Effector memory CD4-positive, alpha-beta T cell (primary cell): Measurements from ENCODE around the gene CALML3.

Source experiments
- DNase-seq, 3 donors: peaks; one replicate each; pipeline ENCODE4 v3.0.0-alpha.2; 2020
- H3K27ac ChIP-seq: 2 replicates; pipeline ENCODE4 v1.7.0; 2013; ENCODE audit warnings: mild to moderate bottlenecking, low read length, moderate library complexity; ENCODE audit not compliant: insufficient read depth, poor library complexity, severe bottlenecking
- H3K27me3 ChIP-seq: replicated peaks from 2 replicates; pipeline ENCODE4 v1.7.0; 2013; ENCODE audit warnings: mild to moderate bottlenecking, low read length; ENCODE audit not compliant: insufficient read depth, control insufficient read depth, poor library complexity, severe bottlenecking
- H3K36me3 ChIP-seq: 2 replicates; pipeline ENCODE4 v1.7.0; 2013; ENCODE audit warnings: mild to moderate bottlenecking, low read length, moderate library complexity; ENCODE audit not compliant: control insufficient read depth, insufficient read depth
- H3K4me1 ChIP-seq: 2 replicates; pipeline ENCODE4 v1.7.0; 2013; ENCODE audit warnings: low read length, mild to moderate bottlenecking; ENCODE audit not compliant: control insufficient read depth, insufficient read depth, poor library complexity, severe bottlenecking
- H3K4me3 ChIP-seq: 2 replicates; pipeline ENCODE4 v1.7.0; 2013; ENCODE audit warnings: low read length, low read depth, mild to moderate bottlenecking; ENCODE audit not compliant: insufficient read depth, poor library complexity, severe bottlenecking
- H3K9me3 ChIP-seq: 2 replicates; pipeline ENCODE4 v1.7.0; 2013; ENCODE audit warnings: mild to moderate bottlenecking, low read length, moderate library complexity; ENCODE audit not compliant: control insufficient read depth

CALML3 gene

GRCh38 chr10:5543623-5544022 lies 18.9 kb downstream of the CALML3 start:
- DNase-seq = no peak
- Histone ChIP-seq H3K36me3 (no peaks in the 10 kb centered on the region), H3K4me3 (no peak overlapping the region), H3K27me3 (no peaks in the 10 kb centered on the region), H3K9me3 (no peaks in the 10 kb centered on the region), H3K4me1 (no peaks in the 10 kb centered on the region), H3K27ac (no peak overlapping the region)

- no peaks in the 10 kb centered on the region for H3K36me3 ChIP-seq
- no peaks in the 10 kb centered on the region for H3K9me3 ChIP-seq
- H3K27me3 ChIP-seq = no peaks in the 10 kb centered on the region
- H3K4me3 ChIP-seq = no peak overlapping the region
- H3K4me1 ChIP-seq = no peaks in the 10 kb centered on the region
- H3K27ac ChIP-seq = no peak overlapping the region
- no peak for DNase-seq
Observed at GRCh38 chr10:5544216-5544805, 19.6 kb downstream of the CALML3 start.

GRCh38 chr10:5545011-5545410 lies 20.2 kb downstream of the CALML3 start:
- Histone ChIP-seq H3K27me3 (no peaks in the 10 kb centered on the region), H3K4me3 (no peak overlapping the region), H3K4me1 (no peaks in the 10 kb centered on the region), H3K27ac (no peak overlapping the region), H3K36me3 (no peaks in the 10 kb centered on the region), H3K9me3 (no peaks in the 10 kb centered on the region)
- no peak for DNase-seq

- Histone ChIP-seq H3K9me3 (no peaks in the 10 kb centered on the region), H3K36me3 (no peaks in the 10 kb centered on the region), H3K4me3 (no peak overlapping the region), H3K27ac (no peak overlapping the region), H3K27me3 (no peaks in the 10 kb centered on the region), H3K4me1 (no peaks in the 10 kb centered on the region)
- DNase-seq = no peak
Observed at GRCh38 chr10:5545426-5545777, 20.6 kb downstream of the CALML3 start.

- no peak overlapping the region for H3K4me3 ChIP-seq
- no peak for DNase-seq
- H3K36me3 ChIP-seq = no peaks in the 10 kb centered on the region
- H3K27ac ChIP-seq = no peak overlapping the region
- H3K4me1 ChIP-seq = no peaks in the 10 kb centered on the region
- no peaks in the 10 kb centered on the region for H3K27me3 ChIP-seq
- no peaks in the 10 kb centered on the region for H3K9me3 ChIP-seq
Observed at GRCh38 chr10:5545778-5546710, 21.3 kb downstream of the CALML3 start.

- Histone ChIP-seq H3K27ac (no peak overlapping the region), H3K9me3 (no peaks in the 10 kb centered on the region), H3K36me3 (no peaks in the 10 kb centered on the region), H3K27me3 (no peaks in the 10 kb centered on the region), H3K4me3 (no peak overlapping the region), H3K4me1 (peaks cover 6% of the 10 kb centered on the region)
- DNase-seq = no peak
Observed at GRCh38 chr10:5546891-5547680, 22.3 kb downstream of the CALML3 start.

GRCh38 chr10:5547681-5547930 lies 22.8 kb downstream of the CALML3 start:
- no peak for DNase-seq
- Histone ChIP-seq H3K9me3 (no peaks in the 10 kb centered on the region), H3K27me3 (no peaks in the 10 kb centered on the region), H3K4me1 (peaks cover 11% of the 10 kb centered on the region), H3K4me3 (no peak overlapping the region), H3K27ac (no peak overlapping the region), H3K36me3 (no peaks in the 10 kb centered on the region)

- Histone ChIP-seq H3K36me3 (no peaks in the 10 kb centered on the region), H3K9me3 (no peaks in the 10 kb centered on the region), H3K27me3 (no peaks in the 10 kb centered on the region), H3K4me3 (no peak overlapping the region), H3K27ac (no peak overlapping the region), H3K4me1 (peaks cover 15% of the 10 kb centered on the region)
- no peak for DNase-seq
Observed at GRCh38 chr10:5547931-5548660, 23.3 kb downstream of the CALML3 start.

GRCh38 chr10:5549462-5550249 lies 24.9 kb downstream of the CALML3 start:
- H3K27me3 ChIP-seq = no peaks in the 10 kb centered on the region
- no peak for DNase-seq
- peaks cover 15% of the 10 kb centered on the region for H3K4me1 ChIP-seq
- no peak overlapping the region for H3K27ac ChIP-seq
- no peaks in the 10 kb centered on the region for H3K9me3 ChIP-seq
- H3K4me3 ChIP-seq = no peak overlapping the region
- no peaks in the 10 kb centered on the region for H3K36me3 ChIP-seq
